ENCODE results near the gene MS4A8. TPM values are rescaled to one million over a fixed set of nuclear protein-coding genes. Genes with fewer than 3 reads are reported as not detected.

The MS4A8 gene
- total RNA-seq, 4 donors from 2014 or later, result not detected

- Histone ChIP-seq H3K36me3 (no peaks in the 10 kb centered on the region), H3K27ac (replicated peaks in 1 of 4) (no peak overlapping the region), H3K4me3 (no peak overlapping the region), H3K27me3 (peaks cover 0 to 30% (median 0%) of the 10 kb centered on the region in 4 donors), H3K4me1 (no peaks in the 10 kb centered on the region), H3K9me3 (no peaks in the 10 kb centered on the region)
- 71% methylated on average over 8 of the region's 8 CpGs for WGBS
- intact Hi-C loops (cut with DNase I), result no loop called here
- DNase-seq (ENCODE audit: extremely low spot score), result no peak
- TF ChIP-seq POLR2A (IDR thresholded peaks at IDR 0.05; ENCODE audit: low read depth) (no peak), CTCF (IDR thresholded peaks at IDR 0.05) (no peak), POLR2AphosphoS5 (IDR thresholded peaks at IDR 0.05) (no peak), EP300 (IDR thresholded peaks at IDR 0.05) (no peak)
These were observed 49.4 kb downstream of the MS4A8 start for GRCh38 chr11:60748821-60749220.

GRCh38 chr11:60750911-60751310, 51.5 kb downstream of the MS4A8 start:
- TF ChIP-seq EP300 (IDR thresholded peaks at IDR 0.05) (no peak), CTCF (IDR thresholded peaks at IDR 0.05) (no peak), POLR2A (IDR thresholded peaks at IDR 0.05; ENCODE audit: low read depth) (no peak), POLR2AphosphoS5 (IDR thresholded peaks at IDR 0.05) (no peak)
- DNase-seq (ENCODE audit: extremely low spot score), result no peak
- 71% methylated on average over 3 of the region's 3 CpGs for whole genome bisulfite sequencing

GRCh38 chr11:60753309-60753708, 53.9 kb downstream of the MS4A8 start:
- no peak overlapping the region for H3K27ac ChIP-seq (replicated peaks in 1 of 4)
- H3K36me3 ChIP-seq, result no peaks in the 10 kb centered on the region
- no peaks in the 10 kb centered on the region for H3K4me1 ChIP-seq
- no peak for DNase-seq (ENCODE audit: extremely low spot score)
- no peaks in the 10 kb centered on the region for H3K9me3 ChIP-seq
- intact Hi-C loops (cut with DNase I), result no loop called here
- WGBS, result 75% methylated on average over 4 of the region's 4 CpGs
- TF ChIP-seq CTCF (IDR thresholded peaks at IDR 0.05) (no peak), POLR2A (IDR thresholded peaks at IDR 0.05; ENCODE audit: low read depth) (no peak), EP300 (IDR thresholded peaks at IDR 0.05) (no peak), POLR2AphosphoS5 (IDR thresholded peaks at IDR 0.05) (no peak)
- peaks cover 0 to 48% (median 0%) of the 10 kb centered on the region in 4 donors for H3K27me3 ChIP-seq
- H3K4me3 ChIP-seq, result no peak overlapping the region

More at GRCh38 chr11:60750911-60751310, 51.5 kb downstream of the MS4A8 start:
- no peak overlapping the region for H3K27ac ChIP-seq (replicated peaks in 1 of 4)
- no peaks in the 10 kb centered on the region for H3K4me1 ChIP-seq
- intact Hi-C loops (cut with DNase I), result no loop called here
- peaks cover 0 to 36% (median 0%) of the 10 kb centered on the region in 4 donors for H3K27me3 ChIP-seq
- no peaks in the 10 kb centered on the region for H3K36me3 ChIP-seq
- H3K9me3 ChIP-seq, result no peaks in the 10 kb centered on the region
- no peak overlapping the region for H3K4me3 ChIP-seq

GRCh38 chr11:60754887-60755286, 55.5 kb downstream of the MS4A8 start:
- intact Hi-C loops (cut with DNase I), result no loop called here
- no peak overlapping the region for H3K27ac ChIP-seq (replicated peaks in 1 of 4)
- WGBS, result 80% methylated on average over 6 of the region's 6 CpGs
- DNase-seq (ENCODE audit: extremely low spot score), result no peak
- no peaks in the 10 kb centered on the region for H3K36me3 ChIP-seq
- H3K4me3 ChIP-seq, result no peak overlapping the region
- peaks cover 0 to 48% (median 0%) of the 10 kb centered on the region in 4 donors for H3K27me3 ChIP-seq
- no peaks in the 10 kb centered on the region for H3K9me3 ChIP-seq
- TF ChIP-seq POLR2AphosphoS5 (IDR thresholded peaks at IDR 0.05) (no peak), EP300 (IDR thresholded peaks at IDR 0.05) (no peak), POLR2A (IDR thresholded peaks at IDR 0.05; ENCODE audit: low read depth) (no peak), CTCF (IDR thresholded peaks at IDR 0.05) (no peak)
- H3K4me1 ChIP-seq, result no peaks in the 10 kb centered on the region

All from esophagus muscularis mucosa (tissue), 4 donors.